GM18508 (cell line): ENCODE data around the gene PRDX3.
A peak's percentile ranks its signal among the peaks of the same experiment; 100 is the strongest.
"Not testable (repeated sequence)": the region's sequence is repeated elsewhere in the genome, so short reads cannot be mapped to it uniquely, and the experiment has no call there.

Experiments used
- ATAC-seq: cut with Tn5 transposase; IDR thresholded peaks from one replicate; pipeline ENCODE4 v1.9.1; 2021; ENCODE audit warnings: moderate number of reproducible peaks; ENCODE audit not compliant: insufficient read depth, unreplicated experiment

Gene PRDX3

GRCh38 chr10:119166118-119166500, 12.5 kb downstream of the PRDX3 start:
- ATAC-seq = no peak

- peak; percentile 50 for ATAC-seq
Observed at GRCh38 chr10:119165171-119166117, 13.2 kb downstream of the PRDX3 start, which contains the start of gene SFXN4. Gene SFXN4, minus strand, starts transcription at chr10:119165714. Its CDS starts 67 bp downstream, at chr10:119165647.

- ATAC-seq = no peak
Observed at GRCh38 chr10:119162452-119163092, 16.0 kb downstream of the PRDX3 start.

GRCh38 chr10:119161680-119162451, 16.7 kb downstream of the PRDX3 start:
- ATAC-seq = no peak

GRCh38 chr10:119159332-119159731, 19.3 kb downstream of the PRDX3 start:
- no peak for ATAC-seq

GRCh38 chr10:119153661-119154060, 25.0 kb downstream of the PRDX3 start:
- no peak for ATAC-seq

GRCh38 chr10:119153041-119153440, 25.6 kb downstream of the PRDX3 start:
- ATAC-seq = no peak

- not testable (repeated sequence) for ATAC-seq
Observed at GRCh38 chr10:119151601-119152000, 27.0 kb downstream of the PRDX3 start.

GRCh38 chr10:119149729-119150128, 28.9 kb downstream of the PRDX3 start:
- no peak for ATAC-seq

- ATAC-seq = no peak
Observed at GRCh38 chr10:119149157-119149556, 29.5 kb downstream of the PRDX3 start.

GRCh38 chr10:119143657-119144056, 35.0 kb downstream of the PRDX3 start:
- no peak for ATAC-seq

GRCh38 chr10:119140603-119141245, 37.9 kb downstream of the PRDX3 start:
- ATAC-seq = no peak

- no peak for ATAC-seq
Observed at GRCh38 chr10:119139464-119140067, 39.0 kb downstream of the PRDX3 start.

- no peak for ATAC-seq
Observed at GRCh38 chr10:119138346-119139306, 40.0 kb downstream of the PRDX3 start.

- ATAC-seq = not testable (repeated sequence)
Observed at GRCh38 chr10:119137878-119138277, 40.7 kb downstream of the PRDX3 start.

GRCh38 chr10:119136084-119136483, 42.5 kb downstream of the PRDX3 start:
- no peak for ATAC-seq

- no peak for ATAC-seq
Observed at GRCh38 chr10:119135513-119135881, 43.1 kb downstream of the PRDX3 start.

GRCh38 chr10:119133949-119134348, 44.7 kb downstream of the PRDX3 start:
- no peak for ATAC-seq
